ENCODE results near the gene PPP2R1A.
"Not testable (repeated sequence)": the region's sequence is repeated elsewhere in the genome, so short reads cannot be mapped to it uniquely, and the experiment has no call there.

The PPP2R1A gene

DNA sequence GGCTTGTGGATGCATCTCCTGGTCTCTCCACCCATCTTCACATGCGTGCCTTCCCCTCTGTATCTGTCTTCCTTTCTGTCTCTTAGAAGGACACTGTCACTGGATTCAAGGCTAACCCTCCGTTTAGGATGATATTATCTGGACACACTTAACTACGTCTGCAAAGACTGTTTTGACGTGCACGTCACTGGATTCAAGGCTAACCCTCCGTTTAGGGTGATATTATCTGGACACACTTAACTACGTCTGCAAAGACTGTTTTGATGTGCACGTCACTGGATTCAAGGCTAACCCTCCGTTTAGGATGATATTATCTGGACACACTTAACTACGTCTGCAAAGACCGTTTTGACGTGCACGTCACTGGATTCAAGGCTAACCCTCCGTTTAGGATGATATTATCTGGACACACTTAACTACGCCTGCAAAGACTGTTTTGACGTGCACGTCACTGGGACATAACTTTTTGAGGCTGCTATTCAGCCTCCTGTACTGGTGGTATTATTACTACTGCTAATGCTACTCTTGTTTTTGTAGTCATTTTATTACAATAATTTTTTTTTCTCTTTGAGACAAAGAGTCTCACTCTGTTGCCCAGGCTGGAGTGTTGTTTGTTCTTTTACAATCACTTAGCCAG is 11.0 kb downstream of the PPP2R1A start:
- not testable (repeated sequence) for DNase-seq (ENCODE audit: low read depth)

DNA sequence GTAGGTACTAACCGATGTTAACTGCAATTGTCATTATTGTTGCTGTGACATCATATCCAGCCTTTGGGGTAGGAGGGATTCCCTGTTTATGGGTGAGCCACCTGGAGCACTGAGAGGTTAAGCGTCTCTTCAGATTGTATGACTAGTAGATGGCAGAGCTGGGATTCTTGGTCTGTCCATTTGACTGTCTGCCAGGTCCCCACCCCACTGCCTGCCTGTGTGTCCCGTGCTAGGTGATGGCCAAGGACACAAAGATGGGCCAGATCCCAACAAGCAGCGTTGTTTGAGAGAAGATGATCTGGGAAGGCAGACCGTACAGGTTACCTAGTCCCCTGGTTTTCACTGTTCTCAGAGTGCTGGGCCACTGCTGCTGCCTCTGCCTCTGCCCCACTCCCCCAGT is 16.6 kb downstream of the PPP2R1A start:
- DNase-seq (ENCODE audit: low read depth) = no peak

DNA sequence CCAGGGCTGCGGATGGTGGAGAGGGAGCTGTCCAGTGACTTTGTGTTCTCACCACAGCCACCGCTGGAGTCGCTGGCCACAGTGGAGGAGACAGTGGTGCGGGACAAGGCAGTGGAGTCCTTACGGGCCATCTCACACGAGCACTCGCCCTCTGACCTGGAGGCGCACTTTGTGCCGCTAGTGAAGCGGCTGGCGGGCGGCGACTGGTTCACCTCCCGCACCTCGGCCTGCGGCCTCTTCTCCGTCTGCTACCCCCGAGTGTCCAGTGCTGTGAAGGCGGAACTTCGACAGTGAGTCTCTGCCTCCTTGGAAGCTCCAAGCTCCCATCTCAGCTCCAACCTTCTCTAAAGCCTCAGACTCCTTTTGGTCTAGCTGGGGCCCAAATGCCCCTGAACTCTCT is 21.4 kb downstream of the PPP2R1A start:
- DNase-seq (ENCODE audit: low read depth) = no peak

DNA sequence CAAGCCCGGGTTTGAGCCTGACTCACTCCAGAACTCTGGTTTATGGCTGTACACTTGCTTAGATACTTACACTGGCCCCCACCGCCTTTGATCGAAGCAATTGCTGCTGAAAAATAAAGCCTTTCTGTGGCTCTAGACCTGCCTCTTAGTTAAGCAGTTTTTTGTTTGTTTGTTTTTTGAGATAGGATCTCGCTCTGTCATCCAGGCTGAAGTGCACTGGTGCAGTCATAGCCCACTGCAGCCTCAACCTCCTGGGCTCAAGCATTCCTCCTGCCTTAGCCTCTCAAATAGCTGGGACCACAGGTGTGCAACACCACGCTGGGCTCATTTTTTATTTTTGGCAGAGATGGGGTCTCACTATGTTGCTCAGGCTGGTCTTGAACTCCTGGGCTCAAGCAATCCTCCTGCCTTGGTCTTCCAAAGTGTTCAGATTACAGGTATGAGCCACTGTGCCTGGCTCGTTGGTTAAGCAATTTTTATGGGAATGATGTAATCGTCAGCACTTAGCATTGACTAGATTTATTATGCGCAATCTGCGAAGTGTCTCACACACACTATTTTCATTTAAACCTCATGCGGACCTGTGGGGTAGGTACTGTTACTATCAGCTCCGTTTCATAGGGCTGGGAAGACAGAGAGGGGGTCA is 22.2 kb downstream of the PPP2R1A start:
- no peak for DNase-seq (ENCODE audit: low read depth)

DNA sequence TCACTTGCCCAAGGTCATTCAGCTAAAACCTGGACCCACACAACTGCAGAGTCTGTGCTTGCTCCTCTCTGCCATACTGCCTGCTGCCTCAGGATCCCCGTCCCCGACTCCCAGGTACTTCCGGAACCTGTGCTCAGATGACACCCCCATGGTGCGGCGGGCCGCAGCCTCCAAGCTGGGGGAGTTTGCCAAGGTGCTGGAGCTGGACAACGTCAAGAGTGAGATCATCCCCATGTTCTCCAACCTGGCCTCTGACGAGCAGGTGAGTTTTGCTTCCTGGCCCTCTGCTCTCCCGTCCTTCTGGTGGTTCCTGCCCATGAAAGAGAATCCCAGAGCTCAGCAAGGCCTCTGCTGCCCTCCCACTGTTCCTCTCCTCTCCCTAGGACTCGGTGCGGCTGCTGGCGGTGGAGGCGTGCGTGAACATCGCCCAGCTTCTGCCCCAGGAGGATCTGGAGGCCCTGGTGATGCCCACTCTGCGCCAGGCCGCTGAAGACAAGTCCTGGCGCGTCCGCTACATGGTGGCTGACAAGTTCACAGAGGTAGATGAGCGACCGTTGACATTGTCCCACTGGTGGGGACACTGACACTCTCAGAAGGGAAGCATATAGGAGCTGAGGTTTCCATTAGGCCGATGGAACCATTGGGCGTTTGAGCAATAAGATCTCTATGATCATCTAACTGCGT is 22.9 kb downstream of the PPP2R1A start:
- DNase-seq (ENCODE audit: low read depth) = no peak

DNA sequence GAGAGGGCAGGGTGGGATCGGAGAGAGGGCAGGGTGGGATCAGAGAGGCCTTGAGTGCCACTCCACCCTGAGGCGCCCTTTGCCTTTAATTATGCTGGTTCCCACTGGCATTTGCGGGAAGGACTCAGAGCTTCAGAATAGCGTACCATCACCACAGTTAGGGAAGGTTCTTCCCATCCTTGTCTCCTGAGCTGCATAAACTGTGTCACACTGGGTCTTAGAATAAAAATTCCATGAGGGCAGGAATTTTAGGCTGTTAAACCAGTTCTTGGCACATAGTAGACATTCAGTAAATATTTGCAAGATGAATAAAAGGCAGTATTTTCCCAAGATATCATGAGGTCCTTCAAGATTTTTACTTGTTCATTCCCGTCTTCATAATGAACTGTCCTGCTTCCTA is 24.4 kb downstream of the PPP2R1A start:
- DNase-seq (ENCODE audit: low read depth) = no peak

DNA sequence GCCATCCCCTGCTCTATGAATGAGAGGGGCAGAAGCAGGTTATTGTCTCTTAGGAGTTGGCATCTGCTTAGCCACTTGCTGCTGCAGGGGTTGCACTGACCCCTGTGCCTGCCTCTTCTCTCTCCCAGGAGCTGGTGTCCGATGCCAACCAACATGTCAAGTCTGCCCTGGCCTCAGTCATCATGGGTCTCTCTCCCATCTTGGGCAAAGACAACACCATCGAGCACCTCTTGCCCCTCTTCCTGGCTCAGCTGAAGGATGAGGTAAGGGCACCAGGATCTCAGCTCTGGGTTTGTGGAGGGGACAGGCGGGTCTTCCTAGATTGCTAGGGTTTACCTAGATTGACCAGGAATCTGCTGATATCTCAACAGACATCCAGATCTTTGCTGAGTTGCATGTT is 26.5 kb downstream of the PPP2R1A start:
- no peak for DNase-seq (ENCODE audit: low read depth)

DNA sequence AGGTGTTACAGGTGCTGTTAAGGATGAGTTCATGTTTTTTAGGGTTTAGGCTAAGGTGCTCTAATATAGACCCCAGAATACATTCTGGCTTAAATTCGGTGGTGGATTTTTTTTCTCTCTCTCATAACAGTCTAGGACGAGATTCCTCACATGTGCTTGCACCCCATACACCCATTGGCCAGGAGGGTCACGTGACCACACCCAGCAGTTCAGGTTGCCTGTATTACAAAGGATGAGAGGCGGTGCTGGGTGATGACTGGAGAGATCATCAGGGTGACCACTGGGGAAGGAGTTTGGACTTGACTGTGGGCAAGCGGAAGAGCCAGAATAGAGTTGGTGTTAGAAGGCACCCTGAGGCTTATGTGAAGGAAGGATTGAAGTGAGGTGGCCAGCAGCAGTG is 27.7 kb downstream of the PPP2R1A start:
- DNase-seq (ENCODE audit: low read depth) = no peak

DNA sequence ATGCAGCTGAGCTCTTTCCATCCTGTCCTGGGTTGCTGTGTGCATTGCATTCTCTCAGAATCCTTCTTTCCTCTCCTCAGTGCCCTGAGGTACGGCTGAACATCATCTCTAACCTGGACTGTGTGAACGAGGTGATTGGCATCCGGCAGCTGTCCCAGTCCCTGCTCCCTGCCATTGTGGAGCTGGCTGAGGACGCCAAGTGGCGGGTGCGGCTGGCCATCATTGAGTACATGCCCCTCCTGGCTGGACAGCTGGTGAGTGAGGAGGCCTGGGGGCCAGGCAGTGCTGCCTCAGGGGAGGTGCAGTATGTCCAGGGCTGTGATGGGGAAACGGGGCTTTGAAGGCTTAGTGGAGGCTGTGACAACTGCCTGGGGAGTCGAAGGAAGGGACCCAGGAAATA is 29.8 kb downstream of the PPP2R1A start:
- DNase-seq (ENCODE audit: low read depth) = no peak

DNA sequence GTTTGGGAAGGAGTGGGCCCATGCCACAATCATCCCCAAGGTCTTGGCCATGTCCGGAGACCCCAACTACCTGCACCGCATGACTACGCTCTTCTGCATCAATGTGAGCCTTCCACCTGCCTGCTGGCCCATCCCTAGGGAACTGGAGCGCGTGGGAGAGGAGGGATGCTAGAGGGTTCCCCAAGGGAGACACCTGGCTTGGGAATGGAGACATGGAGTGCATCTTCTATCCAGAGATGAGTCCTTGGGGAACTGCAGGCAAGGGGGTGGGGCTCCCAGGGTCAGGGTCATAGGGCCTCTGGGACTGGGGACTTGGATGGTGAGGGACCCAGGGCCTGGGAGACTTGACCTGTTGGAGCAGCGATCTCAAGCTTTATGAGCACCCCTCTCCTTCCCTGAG is 31.2 kb downstream of the PPP2R1A start:
- DNase-seq (ENCODE audit: low read depth) = no peak

DNA sequence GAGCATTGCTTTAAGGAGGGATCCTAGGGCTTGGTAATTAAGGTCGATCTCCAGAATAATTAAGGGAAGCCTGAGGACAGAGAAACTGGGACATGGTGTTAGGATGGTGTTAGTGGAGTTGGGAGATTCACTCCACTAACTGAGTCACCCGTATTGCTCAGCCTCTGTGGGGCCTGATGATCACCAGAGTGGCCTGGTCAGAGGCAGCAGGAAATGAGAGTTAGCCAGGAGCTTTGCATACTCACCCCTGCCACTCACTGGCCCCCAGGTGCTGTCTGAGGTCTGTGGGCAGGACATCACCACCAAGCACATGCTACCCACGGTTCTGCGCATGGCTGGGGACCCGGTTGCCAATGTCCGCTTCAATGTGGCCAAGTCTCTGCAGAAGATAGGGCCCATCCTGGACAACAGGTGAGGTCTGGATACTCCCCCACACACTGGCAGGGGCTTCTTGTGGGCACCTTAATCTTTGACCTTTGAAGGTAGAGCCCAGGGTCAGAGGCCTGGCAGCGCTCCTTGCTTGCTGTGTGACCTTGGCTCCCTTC is 32.1 kb downstream of the PPP2R1A start:
- DNase-seq (ENCODE audit: low read depth) = peak; percentile 6

DNA sequence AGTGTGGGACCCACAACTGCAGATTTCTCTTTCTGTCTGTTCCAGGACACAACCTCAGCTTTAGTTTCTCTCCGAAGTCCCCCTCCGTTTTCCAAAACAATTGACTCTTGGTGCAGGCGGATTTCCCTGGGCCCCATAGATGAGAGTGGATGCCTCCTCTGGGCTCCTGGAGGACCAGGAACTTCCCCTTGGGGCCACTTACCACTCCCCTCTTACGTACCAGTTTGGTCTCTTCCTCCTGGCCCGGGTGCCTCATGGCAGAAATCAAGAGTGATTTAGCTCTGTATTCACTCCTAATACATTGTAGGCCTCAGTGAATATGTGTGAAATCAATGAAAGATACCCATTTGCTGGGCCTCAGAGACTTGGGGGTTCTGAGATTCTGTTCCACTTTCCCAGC is 34.4 kb downstream of the PPP2R1A start:
- no peak for DNase-seq (ENCODE audit: low read depth)

DNA sequence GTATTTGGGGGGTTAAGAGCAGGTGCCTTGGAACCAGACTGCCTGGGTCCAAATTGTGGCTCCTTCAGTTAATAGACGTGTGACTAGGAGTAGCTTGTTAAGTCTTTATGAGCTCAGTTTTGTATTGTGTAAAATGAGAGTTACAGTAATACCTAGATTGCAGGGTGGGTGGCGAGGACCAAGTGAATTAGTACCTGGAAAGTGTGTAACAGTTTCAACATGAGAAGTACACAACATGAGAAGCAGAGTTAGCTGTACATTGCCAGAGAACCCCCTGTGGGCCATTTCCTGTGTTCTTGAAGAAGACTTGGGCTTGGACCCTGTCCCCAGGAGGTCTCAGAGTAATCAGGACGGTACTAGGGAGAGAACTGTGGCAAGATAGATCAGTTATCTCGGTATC is 36.8 kb downstream of the PPP2R1A start:
- DNase-seq (ENCODE audit: low read depth) = no peak

DNA sequence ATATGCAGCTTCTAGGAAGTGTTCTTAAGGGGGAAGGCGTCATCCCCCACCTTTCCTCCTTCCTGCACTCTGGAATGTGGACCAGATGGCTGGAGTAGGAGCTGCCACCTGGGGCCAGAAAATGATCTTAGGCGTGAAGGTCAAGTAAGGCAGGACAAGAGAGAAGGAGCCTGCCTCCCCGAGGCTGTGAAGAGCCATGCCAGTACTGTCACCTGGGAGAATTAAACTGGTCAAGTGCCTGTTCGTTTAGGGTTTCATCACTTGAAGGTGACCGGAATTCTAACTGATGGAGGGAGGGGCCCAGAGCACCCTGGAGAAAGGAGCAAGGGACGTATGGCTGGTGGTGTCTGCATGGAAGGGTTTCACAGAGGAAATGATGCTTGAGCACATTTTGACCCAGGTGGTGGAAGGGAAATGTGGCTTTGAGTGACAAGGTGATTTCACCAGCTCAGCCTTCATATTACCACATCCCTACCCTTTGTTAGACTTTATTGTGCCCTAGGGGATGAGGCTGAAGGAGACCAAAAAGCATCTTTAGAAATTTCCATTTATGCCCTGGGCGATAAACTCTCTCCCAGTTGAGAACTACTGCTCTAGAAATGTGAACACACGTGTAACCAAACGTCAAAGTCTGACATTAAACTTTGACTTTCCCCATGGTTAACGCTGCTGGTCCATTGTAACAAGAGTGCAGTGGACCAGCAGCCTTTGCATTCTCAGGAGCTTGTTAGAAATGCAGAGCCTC is 37.5 kb downstream of the PPP2R1A start:
- no peak for DNase-seq (ENCODE audit: low read depth)

DNA sequence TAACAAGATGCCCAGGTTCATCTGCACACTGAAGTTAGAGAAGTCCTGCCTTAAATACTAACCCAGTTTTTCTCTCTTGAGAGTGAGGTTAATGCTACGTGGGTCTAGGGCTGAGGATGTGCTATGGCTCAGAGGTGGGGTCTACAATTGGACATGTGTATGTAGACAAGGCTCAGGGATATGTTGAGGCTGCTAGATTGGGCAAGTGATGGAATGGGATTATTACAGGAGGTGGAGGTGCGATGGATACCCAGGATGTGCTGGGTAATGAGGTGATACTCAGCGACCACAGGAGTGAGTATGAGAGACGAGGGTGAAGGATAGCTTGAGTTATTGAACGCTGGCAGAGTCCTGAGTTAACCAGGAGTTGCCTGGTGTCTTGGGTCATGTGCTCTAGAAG is 38.1 kb downstream of the PPP2R1A start:
- DNase-seq (ENCODE audit: low read depth) = no peak

DNA sequence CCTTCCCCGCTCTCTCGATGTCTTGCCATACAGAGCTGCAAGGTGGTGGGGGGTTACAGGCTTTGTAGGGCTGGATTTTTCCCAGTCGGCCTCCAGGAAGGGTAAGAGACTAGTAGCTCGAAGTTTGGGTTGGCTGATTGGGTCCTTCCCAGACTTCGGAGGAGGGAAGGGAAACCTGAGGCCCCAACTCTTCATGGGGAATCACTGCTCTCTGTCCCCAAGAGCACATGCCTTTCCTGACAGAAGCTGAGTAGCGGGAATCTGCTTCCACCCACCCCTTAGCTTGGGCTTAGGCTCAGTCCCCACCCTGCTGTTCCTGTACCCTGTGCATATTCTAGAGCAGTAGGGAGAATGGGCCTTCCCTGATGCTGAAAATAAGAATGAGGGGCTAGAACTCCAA is 39.7 kb downstream of the PPP2R1A start:
- DNase-seq (ENCODE audit: low read depth) = no peak

DNA sequence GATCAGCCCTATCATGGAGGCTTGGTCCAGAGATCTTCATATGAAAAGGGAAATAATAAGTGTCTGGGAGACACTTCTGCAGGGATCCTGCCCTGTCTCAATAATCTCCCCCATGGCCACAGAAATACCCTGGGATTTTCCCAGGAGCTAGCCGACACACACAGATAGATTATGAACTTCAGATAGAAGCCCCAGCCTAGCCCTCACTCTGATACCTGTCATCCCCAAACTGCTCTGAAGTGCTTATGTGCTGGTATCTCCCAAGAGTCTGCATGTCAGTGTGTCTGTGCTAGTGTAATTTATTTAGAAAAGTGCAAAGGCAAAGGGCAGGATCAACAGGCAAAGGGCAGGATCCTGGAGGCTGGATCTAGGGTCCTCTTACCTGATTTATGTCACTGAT is 40.8 kb downstream of the PPP2R1A start:
- DNase-seq (ENCODE audit: low read depth) = no peak

DNA sequence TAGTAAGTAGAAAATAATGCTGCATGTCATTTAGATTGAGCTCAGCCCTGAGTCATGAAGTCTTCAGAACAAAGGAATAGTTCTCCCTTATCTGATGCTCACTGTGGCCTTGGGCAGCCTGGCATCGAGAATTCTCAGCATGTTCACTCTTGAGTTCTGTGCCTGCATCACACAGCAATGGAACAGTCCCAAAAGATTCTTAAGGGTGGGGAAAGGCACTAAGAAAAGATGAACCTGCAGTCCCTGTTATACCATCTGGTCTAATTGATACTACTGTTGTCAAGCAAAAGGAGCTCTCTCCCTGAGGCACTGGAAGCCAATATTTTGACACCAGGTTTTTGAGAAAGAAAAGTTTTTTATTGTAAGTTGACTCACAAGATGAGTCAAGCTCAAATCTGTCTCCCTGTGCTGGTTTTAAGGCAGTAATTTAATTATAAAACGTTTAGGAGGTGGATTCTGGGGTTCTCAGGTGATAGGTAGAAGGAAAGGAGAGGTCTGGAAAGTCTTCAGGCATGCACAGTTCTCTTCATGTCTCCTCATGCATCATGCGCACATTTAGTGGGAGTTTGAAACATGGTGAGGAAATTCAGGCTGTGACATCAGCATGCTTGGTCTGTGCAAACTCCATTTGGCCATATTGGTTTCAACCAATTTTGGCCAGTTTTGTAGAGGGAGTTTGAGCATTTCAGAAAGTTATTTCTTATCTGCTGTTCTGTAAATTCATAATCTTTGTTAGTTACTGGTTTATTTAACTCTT is 41.5 kb downstream of the PPP2R1A start:
- no peak for DNase-seq (ENCODE audit: low read depth)

DNA sequence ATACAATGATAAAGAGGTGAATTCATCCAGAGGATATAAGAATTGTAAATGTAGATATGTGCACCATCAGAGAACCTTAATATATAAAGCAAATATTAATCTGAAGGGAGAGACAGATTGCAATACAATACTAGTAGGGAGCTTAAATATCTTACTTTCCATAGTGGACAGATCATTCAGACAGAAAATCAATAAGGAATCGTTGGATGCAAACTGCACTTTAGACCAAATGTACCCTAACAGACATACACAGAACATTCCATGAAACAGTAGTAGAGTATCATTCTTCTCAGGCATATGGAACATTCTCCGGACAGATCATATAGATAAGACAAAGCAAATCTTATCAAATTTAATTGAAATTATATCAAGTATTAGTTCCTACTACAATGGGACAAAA is 44.6 kb downstream of the PPP2R1A start:
- DNase-seq (ENCODE audit: low read depth) = no peak

DNA sequence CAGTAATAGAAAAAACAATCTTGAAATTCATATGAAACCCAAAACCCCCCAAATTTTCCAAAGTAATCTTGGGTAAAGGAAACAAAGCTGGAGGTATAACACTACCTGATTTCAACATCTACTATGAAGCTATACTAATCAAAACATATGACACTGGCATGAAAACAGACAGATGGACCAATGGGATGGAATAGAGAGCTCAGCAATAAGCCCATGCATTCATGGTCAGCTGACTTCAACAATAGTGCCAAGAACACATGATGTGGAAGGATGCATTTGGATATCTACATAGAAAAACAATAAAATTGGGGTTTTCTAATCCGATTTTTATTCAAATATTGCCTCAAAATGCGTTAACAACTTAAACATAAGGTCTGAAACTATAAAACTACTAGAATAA is 47.3 kb downstream of the PPP2R1A start:
- DNase-seq (ENCODE audit: low read depth) = no peak

DNA sequence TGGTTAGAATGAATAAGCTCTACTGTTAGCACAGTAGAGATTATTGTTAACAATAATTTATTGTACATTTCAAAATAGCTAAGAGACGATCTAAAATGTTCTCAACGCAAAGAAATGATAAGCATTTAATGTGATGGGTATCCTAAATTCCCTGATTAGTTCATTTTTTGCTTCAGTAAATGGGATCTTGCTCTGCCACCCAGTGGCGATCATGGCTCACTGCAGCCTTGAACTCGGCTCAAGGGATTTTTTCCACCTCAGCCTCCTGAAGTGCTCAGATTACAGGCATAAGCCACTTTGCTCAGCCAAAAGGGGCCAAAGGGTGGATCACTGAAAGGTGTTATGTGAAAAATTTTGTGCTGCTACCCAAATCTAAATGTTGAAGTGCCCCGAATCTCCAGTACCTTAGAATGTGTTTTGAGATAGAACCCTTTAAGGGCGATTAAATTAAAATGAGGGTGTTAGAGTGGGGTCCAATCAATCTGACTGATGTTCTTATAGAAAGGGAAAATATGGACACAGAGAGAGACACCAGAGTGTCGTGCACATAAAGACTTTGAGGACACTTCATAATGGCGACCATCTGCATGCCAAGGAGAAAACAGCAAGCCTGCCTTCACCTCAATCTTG is 48.0 kb downstream of the PPP2R1A start:
- DNase-seq (ENCODE audit: low read depth) = peak; percentile 41

Data from stromal cell of bone marrow (primary cell).